AG09309 (cell line): Measurements from ENCODE around the gene PRSS8.
"Not testable (repeated sequence)": the region's sequence is repeated elsewhere in the genome, so short reads cannot be mapped to it uniquely, and the experiment has no call there.

Experiments used
- DNase-seq: peaks from one replicate; pipeline ENCODE4 v3.0.0-alpha.2; 2010; ENCODE audit warnings: low read depth
- H3K4me3 ChIP-seq: 2 replicates; pipeline ENCODE4 v1.5.1; 2011; ENCODE audit warnings: mild to moderate bottlenecking, low read depth, low read length, moderate library complexity; ENCODE audit not compliant: control insufficient read depth
- TF ChIP-seq, protein P1 (sequence below): IDR thresholded peaks from 2 replicates; pipeline ENCODE4 v1.5.1; 2011; ENCODE audit warnings: mild to moderate bottlenecking, low read depth, low read length, inconsistent platforms; ENCODE audit not compliant: insufficient read depth, control insufficient read depth; ENCODE audit errors: missing control alignments

PRSS8 gene

GRCh38 chr16:31149332-31149731 is 13.8 kb upstream of the PRSS8 start:
- H3K4me3 ChIP-seq, result no peak overlapping the region
- DNase-seq, result no peak
- TF ChIP-seq, protein P1, sequence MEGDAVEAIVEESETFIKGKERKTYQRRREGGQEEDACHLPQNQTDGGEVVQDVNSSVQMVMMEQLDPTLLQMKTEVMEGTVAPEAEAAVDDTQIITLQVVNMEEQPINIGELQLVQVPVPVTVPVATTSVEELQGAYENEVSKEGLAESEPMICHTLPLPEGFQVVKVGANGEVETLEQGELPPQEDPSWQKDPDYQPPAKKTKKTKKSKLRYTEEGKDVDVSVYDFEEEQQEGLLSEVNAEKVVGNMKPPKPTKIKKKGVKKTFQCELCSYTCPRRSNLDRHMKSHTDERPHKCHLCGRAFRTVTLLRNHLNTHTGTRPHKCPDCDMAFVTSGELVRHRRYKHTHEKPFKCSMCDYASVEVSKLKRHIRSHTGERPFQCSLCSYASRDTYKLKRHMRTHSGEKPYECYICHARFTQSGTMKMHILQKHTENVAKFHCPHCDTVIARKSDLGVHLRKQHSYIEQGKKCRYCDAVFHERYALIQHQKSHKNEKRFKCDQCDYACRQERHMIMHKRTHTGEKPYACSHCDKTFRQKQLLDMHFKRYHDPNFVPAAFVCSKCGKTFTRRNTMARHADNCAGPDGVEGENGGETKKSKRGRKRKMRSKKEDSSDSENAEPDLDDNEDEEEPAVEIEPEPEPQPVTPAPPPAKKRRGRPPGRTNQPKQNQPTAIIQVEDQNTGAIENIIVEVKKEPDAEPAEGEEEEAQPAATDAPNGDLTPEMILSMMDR, result no peak

- no peak for DNase-seq
- H3K4me3 ChIP-seq, result no peak overlapping the region
- TF ChIP-seq, protein P1, result no peak
Observed at GRCh38 chr16:31148896-31149295, 13.4 kb upstream of the PRSS8 start.

DNA sequence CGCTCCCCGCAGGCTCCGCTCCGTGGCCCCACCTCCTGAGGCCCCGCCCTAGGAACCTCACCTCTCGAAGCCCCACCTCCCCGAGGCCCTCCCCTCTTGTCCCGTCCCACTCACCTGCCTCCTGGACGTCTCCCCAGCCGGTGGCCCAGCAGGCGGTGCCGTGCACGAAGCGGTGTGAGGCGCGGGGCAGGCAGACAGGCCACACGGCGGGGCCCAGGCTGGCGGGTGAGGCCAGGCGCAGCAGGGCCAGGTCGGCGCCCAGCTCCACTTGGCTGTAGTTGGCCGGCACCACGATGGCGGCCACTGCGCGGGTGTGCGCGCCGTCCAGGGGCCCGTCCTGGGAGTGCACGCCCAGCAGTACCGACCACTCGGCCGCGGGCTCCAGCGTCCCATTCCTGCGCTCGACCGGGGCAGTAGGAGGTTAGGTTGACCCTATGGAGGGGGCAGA is 12.8 kb upstream of the PRSS8 start:
- no peak overlapping the region for H3K4me3 ChIP-seq
- TF ChIP-seq, protein P1, result no peak
- no peak for DNase-seq

DNA sequence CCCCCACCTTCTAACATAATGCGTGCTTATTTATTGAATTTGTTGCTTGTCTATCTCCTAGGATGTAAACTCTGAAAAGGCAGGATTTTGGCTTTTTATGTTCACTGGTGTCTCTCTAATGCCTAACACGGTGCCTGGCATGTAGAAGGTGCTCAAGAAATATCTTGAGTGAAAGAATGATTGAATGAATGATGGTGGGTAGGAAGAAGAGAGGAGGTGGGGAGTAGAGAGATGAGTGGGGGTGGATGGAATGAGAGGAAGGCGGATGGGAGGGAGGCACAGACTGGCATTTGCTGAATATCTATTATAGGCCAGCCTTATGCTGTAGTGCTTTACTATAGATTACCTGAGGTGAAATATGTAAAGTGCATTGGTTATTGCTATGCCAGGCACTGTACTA is 12.0 kb upstream of the PRSS8 start:
- DNase-seq, result no peak
- H3K4me3 ChIP-seq, result no peak overlapping the region
- TF ChIP-seq, protein P1, result no peak

DNA sequence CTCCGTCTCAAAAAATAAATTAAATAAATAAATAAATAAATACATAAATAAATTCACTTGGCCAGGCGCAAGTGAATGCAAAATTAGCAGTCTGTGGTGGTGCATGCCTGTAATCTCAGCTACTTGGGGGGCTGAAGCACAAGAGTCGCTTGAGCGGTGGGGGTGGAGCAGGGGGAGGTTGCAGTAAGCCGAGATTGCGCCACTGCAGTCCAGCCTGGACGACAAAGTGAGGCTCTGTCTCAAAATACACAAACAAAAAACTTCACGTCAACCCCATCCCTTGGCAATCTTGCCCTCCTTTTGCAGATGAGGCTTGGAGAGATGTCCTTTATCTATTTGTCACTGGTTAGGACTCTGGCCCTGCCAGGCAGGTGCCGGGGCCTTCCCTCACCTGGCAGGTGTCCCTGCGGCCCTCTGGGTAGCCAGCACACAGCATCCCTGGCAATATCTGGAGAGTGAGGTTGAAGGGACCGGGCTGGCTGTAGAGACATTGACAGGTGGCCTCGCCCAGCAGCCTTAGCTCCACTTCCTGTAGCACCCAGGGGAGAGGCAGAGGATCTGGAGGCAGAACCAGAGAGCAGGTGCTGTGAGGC is 10.0 kb upstream of the PRSS8 start:
- H3K4me3 ChIP-seq, result no peak overlapping the region
- no peak for DNase-seq
- TF ChIP-seq, protein P1, result no peak

DNA sequence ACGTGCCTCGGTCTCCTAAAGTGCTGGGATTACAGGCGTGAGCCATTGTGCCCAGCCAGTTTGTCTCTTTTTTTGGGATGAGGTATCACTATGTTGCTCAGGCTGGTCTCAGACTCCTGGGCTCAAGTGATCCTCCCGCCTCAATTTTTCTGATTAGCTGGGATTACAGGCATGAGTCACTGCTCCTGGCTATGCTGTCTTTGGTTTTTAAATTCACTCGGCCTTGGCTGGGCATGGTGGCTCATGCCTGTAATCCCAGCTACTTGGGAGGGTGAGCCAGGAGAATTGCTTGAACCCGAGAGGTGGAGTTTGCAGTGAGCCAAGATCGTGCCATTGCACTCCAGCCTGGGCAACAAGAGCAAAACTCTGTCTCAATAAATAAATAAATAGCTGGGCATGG is 8.9 kb upstream of the PRSS8 start:
- DNase-seq, H3K4me3 ChIP-seq: not testable (repeated sequence)

DNA sequence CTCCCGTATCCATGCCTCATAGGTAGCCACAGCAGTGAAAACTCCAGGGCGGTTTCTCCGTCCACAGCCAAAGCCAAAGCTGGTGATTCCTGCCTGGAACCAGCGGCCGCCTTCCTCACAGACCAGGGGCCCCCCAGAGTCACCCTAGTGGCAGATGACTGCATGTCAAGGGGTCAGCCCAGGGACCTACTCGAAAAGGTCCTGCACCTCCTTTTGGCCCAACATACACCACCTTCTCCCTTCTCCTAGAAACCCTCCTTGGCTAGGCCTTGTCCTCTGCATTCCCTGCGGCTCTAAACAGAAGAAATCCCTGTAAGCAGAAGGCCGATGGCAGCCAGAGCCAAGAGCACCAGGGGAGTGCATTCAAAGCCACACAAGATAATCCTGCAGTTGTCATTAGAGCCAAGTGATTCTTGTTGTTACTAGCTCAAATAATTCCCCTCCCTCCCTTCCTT is 8.2 kb upstream of the PRSS8 start:
- TF ChIP-seq, protein P1, result no peak
- no peak overlapping the region for H3K4me3 ChIP-seq
- DNase-seq, result no peak
